GM21528 (cell line): Measurements from ENCODE around the gene TRIM65.
"Not testable (repeated sequence)": the region's sequence is repeated elsewhere in the genome, so short reads cannot be mapped to it uniquely, and the experiment has no call there.

Experiments
- ATAC-seq: cut with Tn5 transposase; IDR thresholded peaks from one replicate; pipeline ENCODE4 v1.9.1; 2021; ENCODE audit warnings: mild to moderate bottlenecking, moderate library complexity; ENCODE audit not compliant: unreplicated experiment, low FRiP score

The TRIM65 gene

DNA sequence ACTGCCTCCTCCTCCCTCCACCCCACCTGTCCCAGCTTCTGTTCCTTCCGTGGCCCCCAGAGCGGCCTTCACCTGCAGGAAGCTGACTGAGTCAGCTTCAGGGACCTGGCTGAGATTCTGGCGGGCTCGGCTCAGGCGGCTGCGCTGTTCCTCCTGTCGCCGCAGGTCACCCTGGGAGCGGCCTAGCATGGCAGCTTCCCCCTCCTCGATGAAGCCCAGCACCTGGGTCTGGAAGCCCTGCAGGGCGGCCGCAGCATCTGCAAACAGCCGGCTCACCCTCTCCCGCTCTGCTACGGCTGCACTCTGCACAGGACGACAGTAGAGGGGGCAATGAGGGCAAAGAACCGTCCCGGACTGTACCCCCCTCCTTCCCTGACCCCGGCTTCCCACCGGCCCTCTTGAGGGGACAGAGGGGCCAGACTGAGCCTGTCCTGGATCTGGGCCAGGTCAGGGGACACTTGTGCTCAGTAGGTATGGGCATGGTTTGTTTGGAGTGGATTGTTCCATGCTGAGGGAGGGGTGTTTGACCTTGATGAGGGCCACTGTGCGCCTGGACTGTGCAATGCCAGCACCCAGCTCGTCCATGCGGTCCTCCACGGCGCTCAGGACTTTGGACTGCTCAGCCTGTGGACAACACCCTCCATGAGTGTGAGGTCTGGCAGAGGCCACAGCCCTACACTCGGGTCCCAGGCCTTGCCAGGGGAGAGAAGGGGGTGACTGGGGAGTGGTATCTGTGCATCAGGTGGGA is 20.4 kb downstream of the TRIM65 start:
- no peak for ATAC-seq

DNA sequence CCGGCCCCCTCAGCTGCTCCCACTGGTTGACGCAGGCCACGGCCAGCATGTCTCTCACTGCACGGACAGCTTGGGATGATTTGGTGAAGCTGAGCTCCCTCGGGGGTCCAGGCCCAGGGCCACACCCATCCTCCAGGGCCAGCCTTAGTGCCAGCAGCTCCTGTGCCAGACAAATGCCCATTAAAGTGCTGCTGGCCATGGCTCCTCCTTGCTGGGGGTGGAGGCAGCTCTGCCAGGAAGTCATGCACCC is 20.9 kb downstream of the TRIM65 start:
- ATAC-seq: no peak

- ATAC-seq: no peak
Observed at GRCh38 chr17:75875182-75875939, 21.4 kb downstream of the TRIM65 start.

DNA sequence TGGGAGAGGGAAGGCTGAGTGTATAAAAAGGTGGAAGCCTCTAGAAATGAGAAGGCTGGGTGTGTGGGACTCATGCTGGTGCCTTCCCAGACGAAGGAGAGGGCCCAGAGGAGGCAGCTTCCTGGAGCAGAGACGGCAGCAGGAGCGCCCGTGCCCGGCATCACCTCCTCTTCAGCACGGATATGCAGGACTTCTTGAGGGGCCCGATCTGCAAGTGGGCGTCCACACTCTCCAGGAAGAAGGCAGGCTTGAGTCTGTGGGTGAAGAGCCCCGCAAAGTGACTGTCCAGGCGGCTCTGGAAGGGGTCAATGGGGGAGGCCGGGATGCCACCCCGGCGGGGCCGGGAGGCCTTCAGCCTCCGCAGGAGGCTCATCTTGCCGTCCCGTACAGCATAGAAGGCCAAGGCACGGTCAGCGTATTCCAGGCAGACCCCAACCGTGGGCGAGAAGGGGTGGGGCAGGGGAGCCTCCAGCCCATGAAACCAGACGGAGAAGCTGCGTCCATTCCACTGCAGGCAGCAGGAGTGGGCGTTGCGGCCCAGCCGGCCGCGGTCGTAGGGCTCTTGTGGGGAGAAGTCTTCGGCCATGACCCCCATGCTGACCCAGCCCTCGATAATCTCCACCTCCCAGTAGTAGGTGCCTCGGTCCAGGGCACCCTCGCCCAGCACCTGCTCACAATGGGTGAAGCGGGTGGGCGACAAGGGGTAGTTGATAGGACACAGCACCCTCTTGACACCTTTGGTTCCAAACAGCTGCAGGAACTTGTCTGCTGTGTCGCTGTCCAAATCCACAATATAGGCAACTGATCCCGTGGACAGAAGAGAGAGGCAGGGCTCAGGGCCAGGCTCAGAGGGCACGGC is 22.2 kb downstream of the TRIM65 start:
- no peak for ATAC-seq

DNA sequence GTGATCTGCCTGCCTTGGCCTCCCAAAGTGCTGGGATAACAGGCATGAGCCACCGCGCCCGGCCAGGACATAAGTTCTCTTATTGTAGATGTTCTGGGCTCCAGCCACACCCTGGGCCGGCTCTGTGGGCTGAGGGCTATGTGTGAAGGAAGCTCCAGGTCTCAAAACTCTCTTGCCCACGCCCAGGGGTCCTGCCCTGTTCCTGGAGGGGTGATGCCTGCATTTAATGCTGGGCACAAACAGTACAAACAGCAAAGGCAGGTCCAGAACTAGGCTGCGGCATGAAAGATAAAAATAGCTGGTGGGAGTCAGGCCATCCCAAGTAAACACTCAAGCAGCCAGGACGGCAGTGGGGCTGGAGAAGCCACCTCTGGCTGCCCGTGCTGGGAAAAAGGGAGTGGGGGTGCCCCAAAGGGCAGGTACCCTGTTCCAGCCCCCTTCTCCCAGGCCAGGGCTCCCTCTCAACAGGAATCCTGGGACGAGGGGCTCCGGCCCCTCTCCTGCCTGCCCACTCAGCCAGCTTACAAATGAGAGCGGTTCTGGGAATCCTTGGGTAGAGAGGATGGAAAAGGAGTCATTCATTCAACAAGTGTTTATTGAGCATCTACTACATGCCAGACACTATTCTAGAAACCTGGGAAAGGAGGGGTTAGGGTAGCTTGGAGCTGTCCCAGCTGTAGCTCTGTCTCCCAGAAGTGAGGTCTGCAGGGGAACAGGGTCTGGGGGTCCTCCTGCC is 23.0 kb downstream of the TRIM65 start:
- no peak for ATAC-seq

GRCh38 chr17:75872434-75873351 is 24.1 kb downstream of the TRIM65 start:
- no peak for ATAC-seq

GRCh38 chr17:75870228-75870627 is 26.5 kb downstream of the TRIM65 start:
- not testable (repeated sequence) for ATAC-seq

DNA sequence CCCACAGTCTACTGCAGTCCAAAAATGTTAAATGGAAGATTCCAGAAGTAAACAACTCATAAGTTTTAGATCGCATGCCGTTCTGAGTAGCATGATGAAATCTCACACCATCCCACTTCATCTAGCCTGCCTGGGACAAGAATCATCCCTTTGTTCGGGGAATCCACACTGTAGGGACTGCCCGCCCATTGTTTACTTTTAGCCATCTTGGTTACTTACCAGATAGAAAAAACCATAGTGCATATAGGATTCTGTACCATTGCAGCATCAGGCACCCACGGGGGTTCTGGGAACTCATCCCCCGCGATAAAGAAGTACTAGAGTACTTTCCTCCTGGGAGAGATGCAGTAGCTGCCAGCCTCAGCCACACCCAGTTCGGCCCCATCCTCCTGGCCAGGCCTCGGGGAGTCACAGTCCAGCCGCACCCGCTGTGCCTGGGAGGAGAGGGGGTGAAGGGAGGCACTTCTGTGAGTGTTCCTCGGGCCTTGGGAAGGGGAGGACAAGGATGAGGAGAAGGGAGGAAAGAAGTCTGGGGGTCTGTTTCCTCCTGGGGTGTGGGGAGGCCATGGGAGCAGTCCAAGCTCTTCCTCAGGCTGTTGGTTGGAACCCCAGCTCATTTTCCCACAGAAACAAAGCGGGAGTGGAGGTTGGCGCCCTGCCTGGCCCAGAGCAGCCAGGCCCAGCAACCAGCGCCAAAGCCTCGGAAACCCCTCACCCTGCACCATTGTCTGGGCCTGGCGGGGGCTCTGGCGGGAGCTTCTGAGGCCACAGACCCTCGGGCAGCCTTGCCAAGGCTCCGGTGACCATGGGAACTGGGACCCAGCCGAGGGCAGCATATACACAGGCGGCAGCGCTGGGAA is 27.2 kb downstream of the TRIM65 start:
- no peak for ATAC-seq

- not testable (repeated sequence) for ATAC-seq
Observed at GRCh38 chr17:75868730-75869281, 27.9 kb downstream of the TRIM65 start.

GRCh38 chr17:75865404-75866188 is 31.2 kb downstream of the TRIM65 start:
- ATAC-seq: not testable (repeated sequence)

DNA sequence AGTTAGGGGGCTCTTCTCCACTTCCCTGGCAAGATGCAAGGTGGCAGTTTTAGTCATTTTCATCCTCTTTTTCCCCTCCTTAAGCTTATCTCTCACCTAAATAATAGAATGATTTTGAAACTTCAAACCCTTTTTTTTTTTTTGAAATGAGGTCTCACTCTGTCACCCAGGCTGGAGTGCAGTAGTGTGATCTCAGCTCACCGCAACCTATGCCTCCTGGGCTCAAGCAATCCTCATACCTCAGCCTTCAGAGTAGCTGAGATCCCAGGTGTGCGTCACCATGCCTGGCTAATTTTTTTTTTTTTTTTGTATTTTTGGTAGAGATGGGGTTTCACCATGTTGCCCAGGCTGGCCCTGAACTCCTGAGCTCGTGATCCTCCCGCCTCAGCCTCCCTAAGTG is 31.9 kb downstream of the TRIM65 start:
- ATAC-seq: peak; percentile 3

DNA sequence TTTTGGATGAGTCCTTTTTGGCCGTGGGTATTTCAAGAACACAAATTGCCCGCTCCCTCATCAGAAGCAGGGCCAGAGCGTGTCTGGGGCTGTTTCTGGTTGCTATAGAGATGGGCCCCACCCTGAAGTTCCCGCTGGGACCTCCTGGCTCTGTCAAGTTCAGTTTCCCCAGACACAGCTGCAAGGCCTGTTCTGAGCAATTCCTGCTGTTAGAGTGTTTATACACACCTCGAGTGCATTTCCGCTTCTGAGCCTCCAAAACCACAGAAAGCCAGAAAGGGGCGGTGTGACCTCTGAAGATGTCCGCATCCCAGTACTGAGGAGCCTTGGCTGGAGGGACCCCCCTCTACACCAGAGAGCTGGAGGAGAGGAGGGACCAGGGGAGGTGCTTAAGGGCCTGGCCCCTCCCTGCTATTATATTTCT is 32.3 kb downstream of the TRIM65 start:
- ATAC-seq: peak; percentile 78

DNA sequence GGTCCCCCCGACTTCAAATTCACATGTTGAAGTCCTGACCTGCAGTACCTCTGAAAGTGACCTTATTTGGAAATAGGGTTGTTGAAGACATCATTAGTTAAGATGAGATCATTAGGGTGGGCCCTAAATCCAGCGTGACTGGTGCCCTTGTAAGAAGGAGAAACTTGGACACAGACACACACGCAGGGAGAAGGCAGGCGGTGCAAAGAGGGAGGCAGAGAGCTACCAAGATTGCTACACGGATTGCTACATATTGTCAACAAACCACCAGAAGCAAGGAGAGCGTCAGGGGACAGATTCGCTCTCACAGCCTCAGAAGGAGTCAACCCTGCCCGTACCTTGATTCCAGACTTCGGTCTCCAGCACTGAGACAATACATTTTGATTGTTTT is 34.8 kb downstream of the TRIM65 start:
- no peak for ATAC-seq

GRCh38 chr17:75859358-75859757 is 37.4 kb downstream of the TRIM65 start:
- not testable (repeated sequence) for ATAC-seq

GRCh38 chr17:75856062-75856756 is 40.5 kb downstream of the TRIM65 start:
- ATAC-seq: peak; percentile 5

DNA sequence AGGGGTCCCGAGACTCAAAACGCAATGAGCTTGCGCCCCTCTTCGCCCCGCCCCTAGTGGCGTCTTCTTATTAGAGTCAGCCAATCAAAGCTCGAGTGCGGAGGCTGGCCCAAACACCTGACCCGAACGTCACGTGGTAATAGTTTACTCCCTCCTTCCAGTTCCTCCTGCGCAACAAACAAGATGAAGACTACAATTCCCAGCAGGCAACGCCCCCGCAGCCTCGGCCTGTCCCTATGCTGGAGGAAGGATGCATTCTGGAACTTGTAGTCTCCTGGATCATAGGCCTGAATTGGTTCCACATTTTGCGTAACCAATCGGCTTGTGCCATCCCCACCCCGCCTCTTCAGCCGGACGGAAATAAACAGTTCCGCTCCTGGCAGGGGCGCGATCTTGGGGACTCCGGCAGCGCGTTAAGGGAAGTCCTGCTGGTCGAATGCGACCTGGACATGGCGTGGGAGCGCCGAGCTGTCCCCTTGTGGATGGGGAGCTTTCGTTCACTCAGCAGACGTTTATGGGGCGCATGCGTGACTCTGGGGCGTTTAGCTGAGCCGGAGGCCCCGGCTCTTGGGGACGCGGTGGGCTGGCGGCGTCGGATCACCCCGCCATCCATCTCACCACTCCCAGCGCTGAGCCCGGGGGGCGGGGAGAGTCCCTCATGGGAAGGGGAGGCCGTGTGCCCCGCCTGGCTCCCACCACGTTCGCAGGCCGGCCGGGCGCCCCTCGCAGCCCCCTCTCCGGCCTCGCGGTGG is 41.3 kb downstream of the TRIM65 start, which contains the start of gene WBP2:
WBP2 (minus strand) TSS at position 26 of the 752 bp plus-strand sequence. CDS start 38 bp downstream, outside the sequence.
- ATAC-seq: peak; percentile 90
